HT-29 (cell line): ENCODE data around the gene PKNOX1. TPM values are rescaled to one million over a fixed set of nuclear protein-coding genes. Genes with fewer than 3 reads are reported as not detected.
"Not testable (repeated sequence)": the region's sequence is repeated elsewhere in the genome, so short reads cannot be mapped to it uniquely, and the experiment has no call there.

ENCODE experiments used
- DNase-seq: peaks from one replicate; pipeline ENCODE4 v3.0.0-alpha.2; 2015; ENCODE audit warnings: low spot score
- total RNA-seq: library from RNA; depleted of rRNA; stranded (reverse); fragments of >200 nt; shearing (Covaris generic); gene quantifications from 2 replicates; pipeline ENCODE4 v1.2.3, GENCODE V29; 2014

PKNOX1 gene
- total RNA-seq, 1 experiment from 2014 or later = 14.3 TPM

- no peak for DNase-seq
Observed at GRCh38 chr21:43020177-43020576, 45.8 kb downstream of the PKNOX1 start.

- DNase-seq = no peak
Observed at GRCh38 chr21:43020771-43021170, 46.4 kb downstream of the PKNOX1 start.

GRCh38 chr21:43021191-43021590, 46.8 kb downstream of the PKNOX1 start:
- no peak for DNase-seq

DNA sequence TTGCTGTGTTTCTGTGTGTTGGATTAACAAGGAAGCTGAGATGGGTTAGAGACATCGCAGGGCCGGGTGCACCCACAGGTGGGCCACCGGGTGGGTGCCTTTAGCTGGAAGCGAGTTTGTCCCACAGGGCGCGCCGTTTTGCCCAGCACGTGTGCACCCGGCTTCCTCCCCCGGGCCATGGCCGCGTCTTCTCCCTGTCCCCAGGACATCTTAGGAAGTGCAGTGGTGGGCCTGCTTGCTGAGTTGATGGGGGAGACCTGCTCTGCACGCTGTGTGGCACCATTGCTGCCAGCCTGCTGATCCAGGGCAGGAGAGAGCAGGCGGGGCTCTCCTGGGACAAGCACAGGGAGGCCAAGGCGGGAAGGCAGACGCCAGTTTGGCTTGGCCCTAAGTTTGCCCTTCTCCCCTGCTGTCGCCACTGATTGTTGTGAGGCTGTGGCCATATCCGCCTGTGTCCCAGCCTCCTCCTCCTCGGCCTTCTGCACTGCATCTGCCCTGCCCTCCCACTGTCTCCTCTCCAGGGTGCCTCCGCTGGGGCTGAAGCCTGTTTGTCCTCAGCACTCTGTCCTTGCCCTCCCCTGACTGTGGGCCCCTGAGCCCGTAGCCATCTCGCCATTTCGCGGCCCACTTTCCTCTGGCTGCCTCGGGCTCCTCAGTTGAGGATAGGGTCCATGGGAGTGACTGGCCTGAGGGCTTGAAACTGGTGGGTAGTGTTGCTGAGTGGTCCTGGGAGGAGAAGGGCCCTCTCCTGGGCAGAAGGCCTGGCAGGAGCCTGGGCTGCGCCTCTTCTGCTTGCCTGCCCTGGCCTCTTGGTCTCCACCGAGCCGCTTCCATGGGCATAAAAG, 47.6 kb downstream of the PKNOX1 start:
- DNase-seq = no peak

DNA sequence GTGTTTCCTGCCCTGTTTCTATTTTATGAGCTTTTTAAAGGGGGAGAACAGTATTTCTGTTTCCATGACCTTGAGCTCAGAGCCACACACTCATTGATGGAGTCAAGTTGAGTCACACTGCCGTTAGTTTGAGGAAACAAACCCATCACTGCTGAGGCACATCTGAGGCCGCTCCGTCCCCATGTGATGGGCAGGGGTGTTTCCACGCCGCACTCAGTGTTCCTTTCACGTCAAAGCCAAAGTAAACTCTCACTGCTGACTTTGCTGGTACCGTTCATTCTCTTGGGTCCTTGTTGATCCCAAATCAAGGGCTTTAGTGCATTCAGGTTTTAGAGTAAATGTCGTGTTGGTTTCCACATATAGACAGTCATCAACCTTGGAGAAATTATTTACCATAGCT, 48.8 kb downstream of the PKNOX1 start:
- no peak for DNase-seq

GRCh38 chr21:43024439-43025136, 50.2 kb downstream of the PKNOX1 start:
- DNase-seq = no peak

GRCh38 chr21:43025636-43026180, 51.3 kb downstream of the PKNOX1 start:
- DNase-seq = no peak

DNA sequence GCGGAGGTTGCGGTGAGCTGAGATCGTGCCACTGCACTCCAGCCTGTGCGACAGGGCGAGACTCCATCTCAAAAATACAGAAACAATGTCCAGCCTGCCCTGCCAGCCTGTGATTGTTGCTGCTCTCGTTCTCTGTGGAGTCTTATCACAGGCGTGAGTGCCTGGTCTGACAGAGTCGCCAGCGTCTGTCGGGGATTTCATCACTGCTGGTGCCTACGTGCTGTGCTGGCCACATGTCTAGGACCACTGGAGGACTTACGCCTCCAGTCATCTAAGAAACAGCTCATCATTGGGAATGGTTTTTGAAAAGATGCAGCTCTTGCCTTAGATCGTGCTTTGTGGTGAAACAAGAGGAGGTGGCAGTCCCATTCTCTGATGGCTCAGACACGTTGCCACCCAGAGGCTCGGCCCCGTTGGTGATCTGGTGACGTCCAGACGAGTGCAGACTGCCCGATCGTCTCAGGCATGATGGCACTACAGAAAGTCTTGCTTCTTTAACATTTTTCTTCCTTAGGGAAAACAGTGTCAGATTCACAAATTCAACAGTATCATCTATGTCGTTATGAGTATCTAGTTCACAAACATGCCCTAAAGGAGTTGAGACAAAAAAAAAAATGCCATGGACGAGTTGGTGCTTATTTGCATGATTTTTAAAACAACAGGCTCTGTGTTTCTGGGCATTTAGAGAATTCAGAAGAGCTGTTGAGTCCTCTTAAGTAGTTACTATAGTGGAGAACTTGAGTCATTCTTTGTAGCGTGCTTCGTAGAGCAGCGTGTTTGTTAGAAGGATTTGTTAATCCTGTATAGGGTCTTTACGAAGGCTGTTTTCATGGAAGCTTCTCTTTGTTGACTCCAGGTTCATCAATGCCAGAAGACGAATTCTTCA, 53.7 kb downstream of the PKNOX1 start:
- no peak for DNase-seq

DNA sequence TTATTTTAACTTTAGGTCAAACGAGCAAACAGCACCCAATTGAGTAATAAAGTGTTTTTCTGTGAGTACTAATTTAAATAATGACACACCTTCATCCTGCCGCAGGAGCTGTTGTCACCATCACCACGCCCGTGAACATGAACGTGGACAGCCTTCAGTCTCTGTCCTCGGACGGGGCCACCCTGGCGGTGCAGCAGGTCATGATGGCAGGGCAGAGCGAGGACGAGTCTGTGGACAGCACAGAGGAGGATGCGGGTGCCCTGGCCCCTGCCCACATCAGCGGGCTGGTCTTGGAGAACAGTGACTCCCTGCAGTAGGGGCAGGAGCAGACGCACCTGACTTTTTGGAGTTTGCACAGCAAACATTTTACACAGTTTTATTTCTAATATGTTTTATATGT, 55.4 kb downstream of the PKNOX1 start:
- no peak for DNase-seq

DNA sequence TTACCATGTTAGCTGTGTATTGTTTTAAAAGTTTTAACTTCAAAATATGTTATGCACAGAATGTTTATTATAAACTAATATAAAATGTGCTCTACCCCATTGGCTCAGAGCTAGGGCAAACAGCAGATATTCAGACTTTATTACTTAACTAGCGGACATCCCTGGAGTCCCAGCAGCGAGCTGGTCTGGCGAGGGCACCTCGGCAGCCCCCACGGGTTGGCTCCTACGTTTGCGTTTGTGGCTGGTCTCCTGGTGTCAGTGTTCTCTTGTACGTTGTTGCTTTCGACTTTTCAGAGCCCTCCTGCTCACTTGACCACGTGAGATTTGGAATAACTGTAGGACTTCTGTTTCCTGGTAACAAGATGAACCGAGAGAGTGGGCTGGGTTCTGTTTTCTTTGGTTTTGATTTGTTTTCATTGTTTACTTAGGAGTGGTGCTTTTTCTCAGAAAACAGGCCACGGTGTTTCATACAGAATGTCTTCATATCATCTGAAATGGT, 56.8 kb downstream of the PKNOX1 start:
- DNase-seq = no peak

- no peak for DNase-seq
Observed at GRCh38 chr21:43034101-43034500, 59.7 kb downstream of the PKNOX1 start.

GRCh38 chr21:43034826-43035225, 60.5 kb downstream of the PKNOX1 start:
- no peak for DNase-seq

- not testable (repeated sequence) for DNase-seq
Observed at GRCh38 chr21:43036889-43037288, 62.5 kb downstream of the PKNOX1 start.

DNA sequence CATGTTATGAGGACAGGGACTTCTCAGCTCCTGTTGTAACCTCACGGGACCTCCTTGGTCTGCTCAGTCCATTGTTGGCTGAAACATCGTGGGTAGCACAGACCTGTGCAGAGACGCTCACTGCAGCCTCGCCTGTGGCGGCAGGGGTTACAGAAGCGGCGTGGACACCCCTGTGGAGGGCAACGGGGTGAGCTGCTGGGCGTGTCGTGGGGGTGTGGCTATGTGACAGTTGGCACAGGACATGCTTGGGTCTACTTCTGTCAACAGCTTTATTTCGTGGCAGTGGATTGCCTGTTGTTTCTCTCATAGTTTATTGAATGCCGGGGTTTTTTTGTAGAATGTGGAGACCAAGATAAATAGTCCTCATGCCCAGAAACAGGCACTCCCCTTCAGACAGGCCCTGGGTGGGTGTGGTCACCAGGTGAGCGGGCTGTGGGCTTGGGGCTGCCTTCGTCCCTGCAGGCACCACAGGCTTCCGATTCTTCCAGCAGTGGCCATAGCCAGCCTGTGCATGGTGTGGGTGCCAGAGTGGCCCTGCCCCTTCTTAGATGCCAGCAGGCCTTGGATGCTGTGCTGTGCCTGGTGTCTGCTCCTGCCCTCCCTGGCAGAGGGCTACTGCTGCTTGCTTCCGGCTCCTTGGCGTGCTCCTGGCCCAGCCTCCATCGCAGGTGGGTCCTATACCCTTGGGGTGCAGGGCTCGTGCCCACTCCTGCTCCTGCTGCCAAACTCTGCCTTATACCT, 63.7 kb downstream of the PKNOX1 start:
- DNase-seq = not testable (repeated sequence)

- not testable (repeated sequence) for DNase-seq
Observed at GRCh38 chr21:43038659-43039044, 64.3 kb downstream of the PKNOX1 start.

- DNase-seq = not testable (repeated sequence)
Observed at GRCh38 chr21:43042169-43042568, 67.8 kb downstream of the PKNOX1 start.

- DNase-seq = not testable (repeated sequence)
Observed at GRCh38 chr21:43043291-43043690, 68.9 kb downstream of the PKNOX1 start.

DNA sequence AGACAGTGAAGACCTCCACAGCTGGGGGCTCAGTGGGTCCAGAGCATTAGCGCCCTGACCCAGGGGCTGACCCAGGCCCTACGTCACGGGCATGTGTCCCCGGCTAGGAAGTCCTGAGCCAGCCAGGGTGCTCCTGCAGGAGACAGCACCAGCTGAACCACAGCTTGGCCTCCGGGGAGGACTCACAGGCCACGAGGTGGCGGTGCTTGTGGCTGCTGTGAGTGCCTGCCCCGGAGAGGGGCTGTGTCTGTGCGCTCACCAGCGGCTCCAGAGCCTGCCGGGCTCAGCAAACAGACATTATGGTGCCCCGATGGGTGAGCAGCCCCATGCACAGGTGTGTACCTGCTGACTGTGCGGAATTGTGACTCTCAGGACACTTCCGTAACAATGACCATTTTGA, 70.2 kb downstream of the PKNOX1 start:
- not testable (repeated sequence) for DNase-seq

DNA sequence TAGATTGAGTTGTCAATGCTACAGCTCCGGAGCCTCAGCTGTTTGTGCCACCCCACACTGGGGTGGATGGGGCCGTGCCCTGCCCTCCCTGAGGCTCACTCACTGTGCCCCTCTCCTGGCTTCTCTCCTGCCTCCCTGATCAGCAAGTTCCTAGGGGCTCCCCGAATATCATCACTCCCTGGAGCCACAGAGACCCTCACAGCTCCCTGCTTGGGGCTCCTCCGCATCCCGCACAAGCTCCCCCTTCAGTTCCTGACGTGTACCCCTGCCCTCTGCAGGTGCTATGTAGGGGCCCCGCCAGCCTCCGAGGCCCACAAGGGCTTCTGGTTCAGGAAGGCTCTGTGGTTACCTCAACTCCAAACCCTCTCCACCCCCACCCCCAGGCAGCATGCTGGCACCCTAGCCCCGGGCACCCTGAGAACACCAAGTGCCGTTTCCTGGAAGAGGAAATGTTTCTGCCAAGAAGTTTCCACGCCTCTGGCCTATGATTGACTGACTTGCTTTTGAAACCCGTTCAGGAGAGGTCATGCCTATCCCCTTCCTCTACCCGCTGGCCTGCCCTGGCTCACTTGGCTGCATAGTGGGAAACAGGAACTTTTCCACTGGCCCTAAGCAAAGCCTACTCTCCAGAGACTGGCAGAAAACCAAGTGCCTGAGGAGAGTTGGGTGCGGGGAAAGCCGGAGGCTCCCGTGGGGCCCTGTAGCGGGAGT, 71.0 kb downstream of the PKNOX1 start:
- not testable (repeated sequence) for DNase-seq
